Aortic smooth muscle cell (primary cell): ENCODE results near the gene ATP4A. TPM values are rescaled to one million over a fixed set of nuclear protein-coding genes. Genes with fewer than 3 reads are reported as not detected.

Experiments used
- total RNA-seq: library from RNA; depleted of rRNA; stranded (reverse); fragments of >200 nt; gene quantifications from 2 replicates; pipeline ENCODE4 v1.2.3, GENCODE V29; 2014

Gene ATP4A
- not detected in 2 replicates for total RNA-seq

DNA sequence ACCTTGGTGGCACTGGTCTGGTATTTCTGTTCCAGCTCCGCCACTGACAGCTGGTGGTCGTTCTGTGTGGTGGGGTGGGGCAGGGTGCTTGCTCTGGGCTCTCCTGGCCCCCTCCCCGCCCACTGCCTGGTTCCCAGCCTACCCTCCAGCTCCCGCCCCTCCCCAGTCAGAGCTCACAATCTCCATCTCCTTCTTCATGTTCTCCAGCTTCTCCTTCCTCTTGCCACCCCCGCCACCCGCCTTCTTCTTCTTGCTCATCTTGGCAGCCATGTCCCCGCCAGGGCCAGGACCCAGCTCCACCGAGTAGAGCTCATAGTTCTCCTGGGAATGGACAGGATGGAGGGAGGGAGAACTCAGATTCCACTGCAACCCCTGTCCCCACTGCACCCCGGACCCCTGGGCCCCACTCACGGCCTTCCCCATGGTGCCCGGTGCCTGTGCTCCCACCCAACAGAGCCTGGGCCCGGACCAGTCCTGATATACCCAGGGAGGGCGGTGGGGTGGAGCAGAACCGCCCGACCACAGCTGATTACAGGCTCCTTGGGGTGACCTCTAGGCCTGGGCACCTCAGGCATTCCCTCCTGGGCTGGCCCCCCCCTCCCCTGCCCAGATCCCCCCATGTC lies at the start of gene ATP4A:
ATP4A (minus strand) TSS at position 452 of the 623 bp plus-strand sequence; CDS start at position 423, 29 bp downstream.

DNA sequence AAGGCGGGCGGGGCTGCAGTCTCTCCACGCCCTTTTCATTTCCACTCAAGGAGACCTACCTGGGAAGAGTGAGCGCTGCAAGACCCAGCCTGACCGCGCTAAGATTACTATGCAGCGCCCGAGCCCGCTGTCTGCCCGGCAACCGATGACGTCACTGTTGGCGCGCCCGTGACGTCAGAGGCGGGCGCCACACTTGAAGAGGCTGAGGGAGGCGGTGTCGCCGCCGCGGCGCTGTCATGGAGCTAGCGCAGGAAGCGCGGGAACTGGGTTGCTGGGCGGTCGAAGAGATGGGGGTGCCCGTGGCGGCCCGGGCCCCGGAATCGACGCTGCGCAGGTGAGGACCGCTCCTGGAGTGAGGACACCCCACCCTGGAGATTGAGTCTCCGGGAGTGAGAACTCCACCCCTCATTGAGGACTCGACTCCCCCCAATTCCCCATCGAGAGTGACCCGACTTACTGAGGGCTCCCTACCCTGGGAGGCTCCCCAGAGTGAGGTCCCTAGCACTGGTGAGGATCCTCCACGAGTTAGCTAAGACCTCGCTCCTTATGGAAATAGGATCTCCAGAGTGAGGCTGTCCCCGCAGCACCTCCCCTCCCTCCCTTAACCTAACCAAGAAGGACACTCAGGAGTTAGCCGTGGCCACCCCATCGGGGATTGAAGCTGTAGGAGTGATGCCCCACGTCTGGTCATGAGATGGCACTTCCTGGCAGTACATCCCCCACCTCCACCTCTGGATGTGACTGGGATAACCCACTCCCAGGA lies 49.3 kb upstream of the ATP4A start, which contains the start of gene HAUS5:
HAUS5 (plus strand) TSS at position 177 of the 763 bp plus-strand sequence; CDS start at position 237, 60 bp downstream.

GRCh38 chr19:35585848-35586247 lies 22.4 kb upstream of the ATP4A start, which contains the start of gene PMIS2:
TSS of gene PMIS2 (plus strand) at chr19:35586173. CDS start at chr19:35586260, 87 bp downstream.

GRCh38 chr19:35545001-35545854 lies 18.2 kb downstream of the ATP4A start, which contains the start of gene TMEM147:
TSS of gene TMEM147 (plus strand) at chr19:35545626. CDS start at chr19:35545740, 114 bp downstream.

DNA sequence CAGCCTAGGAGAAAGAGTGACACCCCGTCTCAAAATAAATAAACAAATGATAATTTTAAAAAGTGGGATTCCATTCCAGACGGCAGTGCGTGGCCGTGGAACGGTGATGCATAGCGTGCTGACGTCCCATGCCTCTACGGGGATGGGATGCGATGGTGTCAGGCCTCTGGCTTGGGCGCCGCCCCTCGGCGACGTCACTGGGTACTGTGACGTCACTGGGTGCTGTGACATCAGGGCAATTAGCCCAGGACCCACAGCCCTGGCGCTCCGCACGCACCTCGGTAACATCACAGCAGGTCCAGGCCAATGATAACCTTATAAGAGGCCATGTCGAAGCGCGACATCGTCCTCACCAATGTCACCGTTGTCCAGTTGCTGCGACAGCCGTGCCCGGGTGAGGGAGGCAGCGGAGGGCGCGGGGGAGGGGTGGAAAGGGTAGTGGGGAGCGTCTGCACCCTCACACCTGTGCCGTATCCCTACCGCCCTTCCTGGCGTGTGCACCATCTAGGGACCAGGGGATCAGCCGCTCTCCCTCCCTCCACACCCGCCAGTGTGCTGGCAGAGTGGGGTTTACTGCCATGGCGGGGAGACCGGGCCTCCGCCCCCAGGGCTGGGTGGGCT lies 30.1 kb downstream of the ATP4A start, which contains the start of gene GAPDHS:
GAPDHS (plus strand) TSS at position 256 of the 621 bp plus-strand sequence; CDS start at position 328, 72 bp downstream.

GRCh38 chr19:35528218-35529038 lies 35.0 kb downstream of the ATP4A start, which contains the start of gene SBSN:
TSS of gene SBSN (minus strand) at chr19:35528311. CDS start at chr19:35528281, 30 bp downstream.

GRCh38 chr19:35513628-35514281 lies 49.7 kb downstream of the ATP4A start, which contains the start of gene DMKN:
TSS of gene DMKN (minus strand) at chr19:35513649. CDS start at chr19:35513475, 174 bp downstream.

Other genes starting within 250 kb of the ATP4A start
- 0.40 and 0.56 TPM in 2 replicates for gene CD22, start 234.5 kb downstream of the ATP4A start, total RNA-seq
- gene FFAR1, start 215.8 kb downstream of the ATP4A start, total RNA-seq, result not detected in 2 replicates
- gene FFAR3, start 205.2 kb downstream of the ATP4A start, total RNA-seq, result not detected in 2 replicates
- not detected in 2 replicates for gene GPR42, start 192.6 kb downstream of the ATP4A start, total RNA-seq
- not detected in 2 replicates for gene FFAR2, start 115.4 kb downstream of the ATP4A start, total RNA-seq
- not detected in 2 replicates for gene KRTDAP, start 73.2 kb downstream of the ATP4A start, total RNA-seq
- gene DMKN, start 50.0 kb downstream of the ATP4A start, total RNA-seq, result 0.53 and 2.3 TPM in 2 replicates
- 0.66 and 0.87 TPM in 2 replicates for gene SBSN, start 35.3 kb downstream of the ATP4A start, total RNA-seq
- gene GAPDHS, start 30.2 kb downstream of the ATP4A start, total RNA-seq, result not detected in 2 replicates
- gene TMEM147, start 18.0 kb downstream of the ATP4A start, total RNA-seq, result 73.3 and 90.4 TPM in 2 replicates
- gene PMIS2, start 22.5 kb upstream of the ATP4A start, total RNA-seq, result not detected in 2 replicates
- gene HAUS5, start 49.1 kb upstream of the ATP4A start, total RNA-seq, result 4.4 and 6.7 TPM in 2 replicates
- gene RBM42, start 65.4 kb upstream of the ATP4A start, total RNA-seq, result 36.8 and 38.8 TPM in 2 replicates
- gene ETV2, start 78.1 kb upstream of the ATP4A start, total RNA-seq, result 0.12 and 0.26 TPM in 2 replicates
- 462 and 513 TPM in 2 replicates for gene COX6B1, start 84.7 kb upstream of the ATP4A start, total RNA-seq
- not detected in 2 replicates for gene UPK1A, start 102.9 kb upstream of the ATP4A start, total RNA-seq
- gene ZBTB32, start 140.9 kb upstream of the ATP4A start, total RNA-seq, result not detected in 2 replicates
- gene KMT2B, start 154.3 kb upstream of the ATP4A start, total RNA-seq, result 3.6 and 5.9 TPM in 2 replicates
- 1.1 TPM in 2 replicates for gene IGFLR1, start 178.8 kb upstream of the ATP4A start, total RNA-seq
- 7.3 and 10.3 TPM in 2 replicates for gene U2AF1L4, start 181.8 kb upstream of the ATP4A start, total RNA-seq
- gene PSENEN, start 182.0 kb upstream of the ATP4A start, total RNA-seq, result 16.8 and 17.2 TPM in 2 replicates
- gene LIN37, start 184.9 kb upstream of the ATP4A start, total RNA-seq, result 6.7 and 7.0 TPM in 2 replicates
- 55.8 and 106 TPM in 2 replicates for gene HSPB6, start 193.4 kb upstream of the ATP4A start, total RNA-seq
- 3.6 and 4.7 TPM in 2 replicates for gene PROSER3, start 194.5 kb upstream of the ATP4A start, total RNA-seq
- gene ARHGAP33, start 211.9 kb upstream of the ATP4A start, total RNA-seq, result 2.9 and 3.2 TPM in 2 replicates
- gene PRODH2, start 249.2 kb upstream of the ATP4A start, total RNA-seq, result not detected in 2 replicates